ENCODE measurements around the gene PCNX1.

The PCNX1 gene

DNA sequence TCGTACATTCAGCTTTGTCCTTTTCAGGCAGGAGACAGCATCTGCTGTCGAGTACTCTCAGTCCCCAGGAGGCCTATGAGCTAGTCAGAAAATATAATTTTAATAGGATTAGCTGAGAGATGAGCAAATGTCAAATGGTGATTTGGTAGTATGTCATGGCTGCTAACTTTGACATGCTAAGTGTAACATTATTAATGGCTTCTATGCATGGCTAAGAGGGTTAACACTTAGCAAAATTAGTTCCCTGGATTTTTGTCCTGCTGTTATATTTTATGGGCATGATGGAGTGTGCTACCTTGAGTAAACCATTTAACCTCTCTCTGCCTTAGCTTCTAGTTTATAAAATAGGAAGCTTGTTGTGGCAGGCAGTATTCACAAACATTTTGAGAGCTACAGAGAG, 2.9 kb upstream of the PCNX1 start (continued):
- TF ChIP-seq KLF9 (tag by site-specific recombination; IDR thresholded peaks at IDR 0.05; ENCODE audit: low read depth) (no peak), ZNF610 (tag by site-specific recombination; IDR thresholded peaks at IDR 0.05; ENCODE audit: borderline replicate concordance) (no peak), TRIM28 (IDR thresholded peaks at IDR 0.05; ENCODE audit: borderline replicate concordance, low read length) (no peak), ZIC2 (tag by site-specific recombination; IDR thresholded peaks at IDR 0.05) (no peak), ZBTB1 (tag by site-specific recombination; IDR thresholded peaks at IDR 0.05) (no peak), ZNF138 (tag by site-specific recombination; IDR thresholded peaks at IDR 0.05; ENCODE audit: borderline replicate concordance) (no peak), ZNF48 (tag by site-specific recombination; IDR thresholded peaks at IDR 0.05) (no peak), ZNF302 (tag by site-specific recombination; IDR thresholded peaks at IDR 0.05; ENCODE audit: low read depth) (no peak), SETDB1 (IDR thresholded peaks at IDR 0.05; ENCODE audit: insufficient read length, low read length) (no peak)
- TF ChIP-seq, protein P1, sequence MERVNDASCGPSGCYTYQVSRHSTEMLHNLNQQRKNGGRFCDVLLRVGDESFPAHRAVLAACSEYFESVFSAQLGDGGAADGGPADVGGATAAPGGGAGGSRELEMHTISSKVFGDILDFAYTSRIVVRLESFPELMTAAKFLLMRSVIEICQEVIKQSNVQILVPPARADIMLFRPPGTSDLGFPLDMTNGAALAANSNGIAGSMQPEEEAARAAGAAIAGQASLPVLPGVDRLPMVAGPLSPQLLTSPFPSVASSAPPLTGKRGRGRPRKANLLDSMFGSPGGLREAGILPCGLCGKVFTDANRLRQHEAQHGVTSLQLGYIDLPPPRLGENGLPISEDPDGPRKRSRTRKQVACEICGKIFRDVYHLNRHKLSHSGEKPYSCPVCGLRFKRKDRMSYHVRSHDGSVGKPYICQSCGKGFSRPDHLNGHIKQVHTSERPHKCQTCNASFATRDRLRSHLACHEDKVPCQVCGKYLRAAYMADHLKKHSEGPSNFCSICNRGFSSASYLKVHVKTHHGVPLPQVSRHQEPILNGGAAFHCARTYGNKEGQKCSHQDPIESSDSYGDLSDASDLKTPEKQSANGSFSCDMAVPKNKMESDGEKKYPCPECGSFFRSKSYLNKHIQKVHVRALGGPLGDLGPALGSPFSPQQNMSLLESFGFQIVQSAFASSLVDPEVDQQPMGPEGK (tag by site-specific recombination; IDR thresholded peaks at IDR 0.05), result no peak
- TF ChIP-seq, protein P2, sequence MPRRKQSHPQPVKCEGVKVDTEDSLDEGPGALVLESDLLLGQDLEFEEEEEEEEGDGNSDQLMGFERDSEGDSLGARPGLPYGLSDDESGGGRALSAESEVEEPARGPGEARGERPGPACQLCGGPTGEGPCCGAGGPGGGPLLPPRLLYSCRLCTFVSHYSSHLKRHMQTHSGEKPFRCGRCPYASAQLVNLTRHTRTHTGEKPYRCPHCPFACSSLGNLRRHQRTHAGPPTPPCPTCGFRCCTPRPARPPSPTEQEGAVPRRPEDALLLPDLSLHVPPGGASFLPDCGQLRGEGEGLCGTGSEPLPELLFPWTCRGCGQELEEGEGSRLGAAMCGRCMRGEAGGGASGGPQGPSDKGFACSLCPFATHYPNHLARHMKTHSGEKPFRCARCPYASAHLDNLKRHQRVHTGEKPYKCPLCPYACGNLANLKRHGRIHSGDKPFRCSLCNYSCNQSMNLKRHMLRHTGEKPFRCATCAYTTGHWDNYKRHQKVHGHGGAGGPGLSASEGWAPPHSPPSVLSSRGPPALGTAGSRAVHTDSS (tag by site-specific recombination; IDR thresholded peaks at IDR 0.05), result no peak
- TF ChIP-seq, protein P3, sequence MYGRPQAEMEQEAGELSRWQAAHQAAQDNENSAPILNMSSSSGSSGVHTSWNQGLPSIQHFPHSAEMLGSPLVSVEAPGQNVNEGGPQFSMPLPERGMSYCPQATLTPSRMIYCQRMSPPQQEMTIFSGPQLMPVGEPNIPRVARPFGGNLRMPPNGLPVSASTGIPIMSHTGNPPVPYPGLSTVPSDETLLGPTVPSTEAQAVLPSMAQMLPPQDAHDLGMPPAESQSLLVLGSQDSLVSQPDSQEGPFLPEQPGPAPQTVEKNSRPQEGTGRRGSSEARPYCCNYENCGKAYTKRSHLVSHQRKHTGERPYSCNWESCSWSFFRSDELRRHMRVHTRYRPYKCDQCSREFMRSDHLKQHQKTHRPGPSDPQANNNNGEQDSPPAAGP (tag by site-specific recombination; IDR thresholded peaks at IDR 0.05), result no peak

DNA sequence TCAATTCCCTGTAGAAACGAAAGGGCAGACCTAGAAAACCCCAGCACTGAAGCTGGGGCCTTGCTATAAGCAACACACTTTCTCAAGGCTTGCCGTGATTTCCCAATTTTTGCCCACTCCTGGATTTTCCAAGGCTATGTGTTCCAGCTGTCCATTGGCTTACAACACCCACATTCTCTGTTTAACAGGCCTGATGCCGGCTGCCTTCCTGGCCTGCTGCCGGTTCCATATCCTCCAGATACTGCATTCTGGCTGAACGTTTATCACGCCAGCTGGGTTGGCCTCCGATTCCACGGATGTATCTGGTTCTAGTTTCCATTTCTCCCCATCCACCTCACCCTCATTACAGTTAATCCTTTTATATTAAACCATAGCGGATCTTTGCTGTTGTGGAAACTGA, 2.0 kb upstream of the PCNX1 start:
- Histone ChIP-seq H3K4me3 (ENCODE audit: low read depth, low read length) (no peak overlapping the region), H3K27ac (ENCODE audit: extremely low read depth, low read depth, low read length) (no peak overlapping the region)

DNA sequence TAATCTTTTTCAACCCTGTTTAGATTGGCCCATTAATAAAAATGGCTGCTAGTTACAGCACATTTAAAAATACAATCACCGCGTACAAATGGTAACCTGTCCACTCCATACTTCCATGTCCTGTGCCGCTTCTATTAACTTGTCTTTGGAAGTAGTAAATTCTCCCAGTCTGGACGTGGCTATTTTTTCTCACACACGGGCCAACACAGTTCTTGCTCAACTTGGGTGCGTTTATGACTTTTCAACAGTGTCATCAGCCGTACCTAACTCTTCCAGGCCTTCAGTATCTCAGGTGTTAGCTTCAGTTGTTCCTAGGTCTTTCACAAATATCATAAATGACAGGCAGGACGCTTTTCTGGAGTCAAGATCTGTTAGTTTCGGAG, 475 bp upstream of the PCNX1 start:
- CTCF ChIA-PET, result interaction anchor here (0.8 to 1.7 kb wide), 14 partner anchors 13 to 248 kb away, joined by 3 to 7 read pairs (median 3); no protein-coding TSS in a partner anchor
- POLR2A ChIA-PET, result interaction anchor here (0.7 to 1.4 kb wide), 3 partner anchors 13 to 97 kb away, joined by 3 to 8 read pairs (median 3); partner anchors contain the start of gene MAP3K9
- peak overlapping the region; percentile 94; the same call in 1 of the 2 replicates for H3K27ac ChIP-seq (ENCODE audit: extremely low read depth, low read depth, low read length)
- TF ChIP-seq ZEB2 (tag by site-specific recombination; IDR thresholded peaks at IDR 0.05) (no peak), ZFP69B (tag by site-specific recombination; IDR thresholded peaks at IDR 0.05) (no peak), GFI1B (tag by site-specific recombination; IDR thresholded peaks at IDR 0.05) (no peak), ZNF785 (tag by site-specific recombination; IDR thresholded peaks at IDR 0.05) (no peak), TCF7L2 (IDR thresholded peaks at IDR 0.05; ENCODE audit: borderline replicate concordance, low read depth, low read length) (no peak), KLF8 (tag by site-specific recombination; IDR thresholded peaks at IDR 0.05) (no peak), ZNF248 (tag by site-specific recombination; IDR thresholded peaks at IDR 0.05) (no peak), ZNF121 (tag by site-specific recombination; IDR thresholded peaks at IDR 0.05) (0 out of 2 replicates have a peak, but pooled peaks have one; percentile 8)
- TF ChIP-seq, protein P4, sequence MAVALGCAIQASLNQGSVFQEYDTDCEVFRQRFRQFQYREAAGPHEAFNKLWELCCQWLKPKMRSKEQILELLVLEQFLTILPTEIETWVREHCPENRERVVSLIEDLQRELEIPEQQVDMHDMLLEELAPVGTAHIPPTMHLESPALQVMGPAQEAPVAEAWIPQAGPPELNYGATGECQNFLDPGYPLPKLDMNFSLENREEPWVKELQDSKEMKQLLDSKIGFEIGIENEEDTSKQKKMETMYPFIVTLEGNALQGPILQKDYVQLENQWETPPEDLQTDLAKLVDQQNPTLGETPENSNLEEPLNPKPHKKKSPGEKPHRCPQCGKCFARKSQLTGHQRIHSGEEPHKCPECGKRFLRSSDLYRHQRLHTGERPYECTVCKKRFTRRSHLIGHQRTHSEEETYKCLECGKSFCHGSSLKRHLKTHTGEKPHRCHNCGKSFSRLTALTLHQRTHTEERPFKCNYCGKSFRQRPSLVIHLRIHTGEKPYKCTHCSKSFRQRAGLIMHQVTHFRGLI (tag by site-specific recombination; IDR thresholded peaks at IDR 0.05), result no peak

More for the DNA sequence above, 2.0 kb upstream of the PCNX1 start:
- H3K9me3 ChIP-seq (ENCODE audit: control insufficient read depth, insufficient read depth, low read depth, low read length), result no peaks in the 10 kb centered on the region
- peaks cover 7% of the 10 kb centered on the region for H3K4me1 ChIP-seq (ENCODE audit: control insufficient read depth, insufficient read depth, low read length)
- H3K36me3 ChIP-seq (ENCODE audit: control insufficient read depth in 2 of 2, insufficient read depth in 1 of 2, low read length in 2 of 2), result no peaks in the 10 kb centered on the region
- POLR2A ChIA-PET, result no interaction called here
- CTCF ChIA-PET, result interaction anchor here (0.6 to 2.0 kb wide), 8 partner anchors 15 to 87 kb away, joined by 3 to 10 read pairs (median 3); no protein-coding TSS in a partner anchor
- TF ChIP-seq ZNF600 (tag by site-specific recombination; IDR thresholded peaks at IDR 0.05), result 0 out of 2 replicates have a peak, but pooled peaks have one; percentile 32
- TF ChIP-seq GLIS1 (tag by site-specific recombination; IDR thresholded peaks at IDR 0.05), result no peak
- TF ChIP-seq, protein P5, sequence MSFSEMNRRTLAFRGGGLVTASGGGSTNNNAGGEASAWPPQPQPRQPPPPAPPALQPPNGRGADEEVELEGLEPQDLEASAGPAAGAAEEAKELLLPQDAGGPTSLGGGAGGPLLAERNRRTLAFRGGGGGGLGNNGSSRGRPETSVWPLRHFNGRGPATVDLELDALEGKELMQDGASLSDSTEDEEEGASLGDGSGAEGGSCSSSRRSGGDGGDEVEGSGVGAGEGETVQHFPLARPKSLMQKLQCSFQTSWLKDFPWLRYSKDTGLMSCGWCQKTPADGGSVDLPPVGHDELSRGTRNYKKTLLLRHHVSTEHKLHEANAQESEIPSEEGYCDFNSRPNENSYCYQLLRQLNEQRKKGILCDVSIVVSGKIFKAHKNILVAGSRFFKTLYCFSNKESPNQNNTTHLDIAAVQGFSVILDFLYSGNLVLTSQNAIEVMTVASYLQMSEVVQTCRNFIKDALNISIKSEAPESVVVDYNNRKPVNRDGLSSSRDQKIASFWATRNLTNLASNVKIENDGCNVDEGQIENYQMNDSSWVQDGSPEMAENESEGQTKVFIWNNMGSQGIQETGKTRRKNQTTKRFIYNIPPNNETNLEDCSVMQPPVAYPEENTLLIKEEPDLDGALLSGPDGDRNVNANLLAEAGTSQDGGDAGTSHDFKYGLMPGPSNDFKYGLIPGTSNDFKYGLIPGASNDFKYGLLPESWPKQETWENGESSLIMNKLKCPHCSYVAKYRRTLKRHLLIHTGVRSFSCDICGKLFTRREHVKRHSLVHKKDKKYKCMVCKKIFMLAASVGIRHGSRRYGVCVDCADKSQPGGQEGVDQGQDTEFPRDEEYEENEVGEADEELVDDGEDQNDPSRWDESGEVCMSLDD (tag by site-specific recombination; IDR thresholded peaks at IDR 0.05), result no peak

More for the DNA sequence above, 475 bp upstream of the PCNX1 start:
- Histone ChIP-seq H3K9me3 (ENCODE audit: control insufficient read depth, insufficient read depth, low read depth, low read length) (no peaks in the 10 kb centered on the region), H3K36me3 (ENCODE audit: control insufficient read depth in 2 of 2, insufficient read depth in 1 of 2, low read length in 2 of 2) (no peaks in the 10 kb centered on the region), H3K4me1 (ENCODE audit: control insufficient read depth, insufficient read depth, low read length) (peaks cover 15% of the 10 kb centered on the region), H3K4me3 (ENCODE audit: low read depth, low read length) (peak overlapping the region; percentile 97)

Data from HEK293 (cell line).